Measurements from ENCODE around the gene SEMA3E.
"Not testable (repeated sequence)": the region's sequence is repeated elsewhere in the genome, so short reads cannot be mapped to it uniquely, and the experiment has no call there.

Gene SEMA3E

DNA sequence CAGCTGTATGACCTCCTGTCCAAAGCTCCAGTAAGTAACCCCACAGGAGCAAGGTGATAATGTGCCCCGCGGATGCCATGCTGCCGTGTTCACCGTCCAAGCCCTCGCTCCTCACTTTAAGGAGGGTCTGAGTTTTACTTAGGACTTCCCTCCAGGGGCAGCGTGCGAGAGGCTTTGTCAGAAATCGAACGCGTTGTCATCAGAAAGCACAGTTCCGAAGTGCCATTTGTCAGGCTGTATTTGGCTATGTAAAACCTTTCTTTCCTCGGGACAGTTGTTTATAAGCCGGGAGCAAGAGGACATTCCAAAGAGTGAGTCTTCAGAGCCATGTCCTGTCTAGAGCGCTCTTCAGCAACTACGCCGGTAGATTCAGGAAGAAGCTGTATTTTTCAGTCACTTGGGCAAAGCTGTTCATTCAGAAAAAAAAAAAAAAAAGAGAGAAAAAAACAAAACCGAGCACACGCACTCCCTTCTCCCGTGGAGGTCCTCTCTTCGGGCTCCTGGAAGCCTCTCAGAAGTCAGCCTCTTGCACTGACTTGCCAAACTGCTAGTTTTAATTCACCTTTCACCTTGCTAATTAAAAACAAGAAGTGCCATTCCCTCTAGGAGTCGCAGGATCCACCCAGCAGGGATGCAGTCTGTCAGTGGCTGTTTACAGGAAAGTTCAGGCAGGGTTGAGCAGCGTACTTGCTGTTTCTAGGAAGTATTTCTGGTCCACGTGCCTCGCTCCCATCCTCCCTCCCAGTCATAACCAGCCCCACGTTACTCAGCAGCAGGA is at the start of gene SEMA3E:
TSS of gene SEMA3E (minus strand) at position 676 of the 778 bp plus-strand sequence.
- peak; percentile 45 for DNase-seq

DNA sequence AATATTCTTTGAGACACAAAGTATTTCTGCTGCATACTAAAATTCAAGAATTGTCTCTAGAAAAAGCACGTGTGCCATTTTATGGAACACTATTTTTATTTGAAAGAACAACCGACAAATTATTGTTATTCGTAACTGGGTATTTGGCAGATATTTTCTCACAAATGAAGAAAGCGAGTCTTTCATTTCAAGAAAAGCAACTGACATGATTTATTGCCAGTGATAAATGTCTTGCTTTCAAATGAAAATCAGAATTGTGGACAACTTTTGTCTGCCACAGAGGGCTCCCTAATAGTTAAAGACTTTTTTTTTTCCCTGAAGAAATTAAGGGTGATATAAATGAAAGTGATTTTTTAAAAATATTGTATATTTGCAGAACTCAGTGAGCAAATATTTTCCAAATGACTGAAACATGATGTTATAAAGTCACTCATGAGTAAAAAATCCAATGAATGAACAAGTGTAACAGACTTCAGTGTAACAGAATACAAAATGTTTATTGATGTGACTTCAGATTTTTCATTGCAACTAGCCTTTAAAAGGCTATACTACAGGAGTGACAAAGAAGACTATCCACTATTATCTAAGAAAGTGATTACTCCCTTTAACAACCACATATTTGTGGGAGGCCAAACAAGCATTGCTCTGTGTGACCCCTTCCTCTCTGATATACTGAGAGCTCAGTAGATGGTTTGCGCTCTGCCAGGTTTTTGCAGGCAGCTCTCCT is 49.0 kb upstream of the SEMA3E start:
- no peak for DNase-seq

DNA sequence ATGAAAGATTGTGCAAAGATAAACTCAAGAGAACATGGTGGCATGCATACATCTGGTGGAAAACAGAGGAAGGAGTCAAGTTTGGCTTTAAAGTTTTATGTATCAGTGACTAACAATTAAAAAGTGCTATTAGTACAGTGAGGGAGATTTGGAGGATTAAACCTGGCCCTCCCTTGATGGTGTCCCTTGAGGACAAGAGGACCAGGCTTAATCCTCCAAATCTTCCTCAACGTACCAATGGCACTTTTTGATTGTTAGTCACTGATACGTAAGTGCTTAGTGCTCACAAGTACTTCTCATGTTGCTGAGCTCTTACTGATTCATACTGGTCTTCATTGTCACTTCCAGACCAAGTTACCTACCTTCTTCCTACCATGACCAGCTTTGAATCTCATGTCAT is 47.2 kb upstream of the SEMA3E start:
- no peak for DNase-seq

DNA sequence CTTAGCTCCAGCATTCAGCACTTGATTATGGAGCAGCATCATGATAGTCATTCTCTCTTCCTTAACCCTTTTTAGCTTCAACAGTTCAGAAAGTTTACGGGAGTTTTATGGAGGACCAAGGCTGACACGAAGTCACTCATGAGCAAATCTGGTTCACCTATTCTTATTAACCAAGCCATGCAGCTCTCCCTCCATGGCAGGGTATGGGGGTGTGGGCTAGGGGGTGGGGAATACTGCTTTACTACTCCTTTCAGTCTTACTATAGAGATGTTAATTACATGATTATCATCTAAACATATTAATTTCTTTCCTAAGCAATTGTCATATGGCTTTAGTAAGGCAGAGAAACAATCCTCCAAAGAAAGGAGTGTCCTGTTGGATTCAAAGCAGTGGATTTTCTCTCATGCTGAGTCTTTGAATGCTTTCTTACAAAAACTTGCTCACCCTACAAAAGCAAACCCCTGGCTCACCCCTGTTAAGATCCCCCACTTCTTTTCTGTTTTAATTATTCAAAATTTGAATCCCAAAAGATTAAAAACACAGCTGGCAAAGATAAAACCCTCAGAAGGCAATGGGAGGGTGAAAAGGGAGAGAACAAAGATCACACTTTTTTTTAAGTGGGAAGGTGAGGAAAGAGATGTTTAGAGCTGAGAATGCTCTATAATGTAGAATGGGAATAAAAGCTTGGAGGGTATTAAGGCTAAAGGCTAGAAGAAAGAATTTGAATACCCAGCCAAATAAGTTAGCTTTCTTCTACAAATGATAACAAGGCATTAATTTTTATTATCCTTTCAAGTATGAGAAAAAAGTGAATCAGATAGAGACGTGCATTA is 46.4 kb upstream of the SEMA3E start:
- DNase-seq: no peak

DNA sequence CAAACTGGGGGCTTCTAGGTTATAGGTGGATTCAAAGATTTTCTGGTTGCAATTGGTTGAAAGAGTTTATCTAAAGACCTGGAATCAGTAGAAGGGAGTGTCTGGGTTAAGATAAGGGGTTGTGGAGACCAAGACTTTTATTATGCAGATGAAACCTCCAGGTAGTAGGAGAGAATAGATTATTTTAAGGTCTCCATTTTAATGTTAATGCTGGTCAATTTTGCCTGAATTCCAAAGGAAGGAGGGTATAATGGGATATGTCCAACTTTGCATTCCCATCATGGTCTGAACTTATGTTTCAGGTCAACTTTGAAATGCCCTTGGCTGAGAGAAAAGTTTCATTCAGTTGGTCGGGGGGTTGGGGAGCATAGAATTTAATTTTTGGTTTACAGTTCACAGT is 44.3 kb upstream of the SEMA3E start:
- DNase-seq: no peak

DNA sequence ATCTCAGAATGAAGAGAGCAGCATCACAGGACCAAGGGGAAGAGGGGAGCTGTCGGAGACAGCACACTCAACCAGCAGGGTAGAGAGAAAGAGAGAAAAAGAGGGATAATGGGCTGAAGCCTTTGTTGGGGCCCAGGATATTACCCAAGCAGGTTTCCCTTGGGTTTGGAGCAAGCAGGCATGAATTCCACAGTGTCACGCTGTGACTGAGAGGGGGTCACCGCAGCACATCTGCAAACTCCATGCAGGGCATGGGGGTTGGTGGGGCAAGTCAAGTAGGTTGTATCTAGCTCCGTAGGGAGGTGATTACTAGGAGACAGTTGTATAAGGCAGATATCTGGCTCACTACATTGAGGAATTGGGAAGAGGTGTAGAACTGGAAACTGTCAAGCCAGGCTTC is 42.2 kb upstream of the SEMA3E start:
- DNase-seq: no peak

DNA sequence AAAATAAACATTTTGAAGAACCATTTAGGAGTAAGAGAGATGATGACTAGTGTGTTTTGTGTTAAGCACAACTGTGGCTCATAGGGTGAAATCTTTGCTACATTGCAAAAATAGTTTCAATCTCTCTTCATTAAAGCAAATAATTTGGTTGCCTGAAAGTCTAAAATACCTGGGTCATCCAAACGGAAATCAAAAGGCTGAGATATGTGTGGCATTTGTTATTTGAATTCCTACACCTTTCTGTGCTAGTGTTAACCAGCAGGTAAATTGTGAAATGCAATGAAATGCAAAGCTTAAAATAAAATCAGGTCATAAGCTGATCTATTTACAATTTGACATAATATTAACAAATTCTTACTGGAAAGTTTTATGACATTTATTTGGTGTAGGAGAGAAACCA is 40.9 kb upstream of the SEMA3E start:
- DNase-seq: no peak

DNA sequence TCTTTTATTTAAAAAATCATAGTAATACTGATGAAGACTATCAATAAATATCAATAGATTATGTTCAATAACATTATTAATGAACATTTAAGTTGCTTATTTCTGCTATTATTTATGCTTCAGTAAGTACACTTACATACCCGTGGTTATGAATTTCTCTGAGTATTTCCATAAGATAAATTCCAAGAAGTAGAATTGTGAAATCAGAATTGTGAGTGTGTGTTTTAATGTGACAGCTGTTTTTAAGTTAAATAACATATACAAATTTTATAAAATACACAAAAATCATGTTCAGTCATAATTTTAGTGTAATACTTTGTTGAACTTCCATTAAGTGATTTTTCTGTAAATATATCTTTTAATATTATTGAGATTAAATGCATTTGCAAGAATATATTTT is 37.5 kb upstream of the SEMA3E start:
- no peak for DNase-seq

DNA sequence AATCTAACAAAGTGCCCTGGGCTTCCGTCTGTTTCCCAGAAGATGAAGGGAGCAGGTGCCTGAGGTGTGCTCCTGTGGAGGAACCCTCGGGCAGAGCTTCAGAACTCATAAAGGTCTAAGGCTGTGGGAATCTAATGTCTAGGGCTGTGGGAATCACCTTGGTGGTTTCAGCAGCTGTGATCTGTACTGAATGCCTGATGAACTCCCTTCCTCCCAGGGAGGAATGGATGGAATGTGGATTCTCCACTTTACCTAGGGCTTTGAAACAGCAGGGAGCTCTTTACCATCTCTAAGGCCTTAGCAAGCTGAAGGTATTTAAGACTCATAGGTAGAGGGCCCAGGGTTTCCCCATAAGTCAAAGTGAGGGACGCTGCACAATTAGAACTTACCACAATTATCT is 36.0 kb upstream of the SEMA3E start:
- no peak for DNase-seq

DNA sequence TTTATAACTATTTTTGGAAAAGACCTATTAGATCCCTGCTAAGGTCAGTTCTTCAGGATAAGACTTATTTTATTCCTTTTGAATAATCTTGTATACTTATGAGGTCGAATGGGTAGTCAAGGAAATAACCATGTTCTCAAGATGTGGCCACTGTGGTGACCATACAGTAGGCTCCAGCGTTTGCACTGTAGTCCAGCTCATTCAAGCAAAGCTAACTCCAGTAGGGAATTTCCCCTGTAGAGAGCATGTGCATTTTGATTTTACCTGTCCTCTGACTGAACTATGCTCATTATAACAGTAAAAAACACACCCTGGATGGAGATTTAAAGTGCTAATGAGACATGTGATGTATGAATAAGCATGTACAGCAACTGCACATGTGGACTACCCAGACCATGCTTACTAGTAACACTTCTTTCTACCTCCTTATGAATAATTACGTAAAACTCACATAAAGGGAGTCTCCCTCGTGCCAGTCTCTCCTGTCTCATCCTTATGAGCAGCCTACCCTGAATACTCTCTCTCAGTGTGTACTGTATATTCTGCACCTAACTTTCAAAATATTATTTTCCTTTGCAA is 32.4 kb upstream of the SEMA3E start:
- DNase-seq: no peak

DNA sequence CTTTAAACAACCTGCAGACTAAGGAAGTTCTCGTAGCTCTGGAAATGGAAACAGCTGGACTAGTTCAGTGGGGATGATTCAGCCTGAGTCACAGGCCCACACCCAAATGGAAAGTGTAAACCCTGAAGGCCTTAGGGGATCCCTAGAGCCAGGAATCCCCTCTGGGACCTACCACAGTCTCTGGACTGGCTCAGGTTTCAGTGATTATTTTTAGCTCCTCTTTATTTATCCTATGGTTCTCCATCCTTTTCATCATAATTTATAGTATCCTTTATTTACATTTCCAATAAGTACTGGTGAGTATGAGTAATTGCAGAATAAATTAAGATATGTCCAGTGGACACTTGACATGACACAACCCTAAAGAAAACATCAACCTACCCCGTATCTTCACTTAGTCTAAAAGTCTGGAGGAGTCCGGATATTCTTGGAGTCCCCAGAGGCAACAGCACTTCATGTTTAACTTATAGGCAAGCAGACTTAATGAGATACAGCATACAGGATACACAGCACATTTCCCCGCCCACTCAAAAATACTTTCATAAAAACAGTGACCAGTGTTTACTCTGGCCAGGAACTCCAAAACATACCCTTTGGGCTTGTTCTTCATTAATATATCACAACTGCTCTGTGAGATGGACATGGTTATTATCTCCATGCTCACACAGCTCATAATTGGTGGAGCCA is 28.4 kb upstream of the SEMA3E start:
- peak; percentile 90 for DNase-seq

DNA sequence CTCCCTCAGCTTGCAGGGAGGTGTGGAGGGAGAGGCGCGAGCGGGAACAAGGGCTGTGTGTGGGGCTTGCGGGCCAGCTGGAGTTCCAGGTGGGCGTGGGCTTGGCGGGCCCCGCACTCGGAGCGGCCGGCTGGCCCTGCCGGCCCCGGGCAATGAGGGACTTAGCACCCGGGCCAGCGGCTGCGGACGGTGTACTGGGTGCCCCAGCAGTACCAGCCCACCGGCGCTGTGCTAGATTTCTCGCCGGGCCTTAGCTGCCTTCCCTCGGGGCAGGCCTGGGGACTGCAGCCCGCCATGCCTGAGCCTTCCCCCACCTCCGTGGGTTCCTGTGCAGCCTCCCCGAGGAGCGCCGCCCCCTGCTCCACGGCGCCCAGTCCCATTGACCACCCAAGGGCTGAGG is 24.4 kb upstream of the SEMA3E start:
- not testable (repeated sequence) for DNase-seq

DNA sequence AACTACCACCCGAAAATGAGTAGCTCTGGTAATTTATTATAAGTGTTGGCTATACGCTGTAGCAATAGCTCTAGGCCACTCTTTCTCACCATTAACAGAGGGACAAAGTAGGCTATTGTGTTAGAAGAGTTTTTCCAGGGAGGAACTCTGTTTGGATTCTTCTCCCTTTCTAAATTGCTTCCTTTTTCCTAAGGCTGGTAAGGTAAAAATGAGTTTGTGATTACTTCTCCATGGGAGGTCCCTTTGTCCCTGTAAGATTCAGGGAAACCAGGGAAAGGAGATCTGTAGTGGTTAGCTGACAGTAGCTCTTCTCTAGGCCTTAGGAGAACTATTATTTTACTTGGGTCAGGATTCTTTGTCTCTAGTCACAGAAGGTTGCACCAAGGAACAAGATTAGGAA is 23.2 kb upstream of the SEMA3E start:
- DNase-seq: no peak

DNA sequence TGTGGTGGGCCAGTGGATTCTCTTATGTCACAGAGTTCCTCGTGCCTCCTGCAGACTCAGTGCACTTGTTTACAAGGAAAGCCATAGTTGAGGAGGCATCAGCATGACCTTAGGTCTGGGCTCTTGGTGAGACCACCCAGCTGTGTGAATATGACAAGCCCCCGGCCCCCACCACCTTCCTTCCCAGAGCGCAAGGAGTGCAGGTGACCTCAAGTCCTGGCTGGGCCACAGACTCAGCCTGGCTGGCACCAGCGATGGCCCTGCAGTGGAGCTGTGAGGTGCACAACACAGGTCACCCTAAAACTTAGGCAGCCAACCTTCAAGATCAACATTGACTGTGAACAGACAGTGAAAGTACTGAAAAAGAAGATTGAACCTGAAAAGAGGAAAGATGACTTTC is 14.2 kb upstream of the SEMA3E start:
- DNase-seq: no peak

DNA sequence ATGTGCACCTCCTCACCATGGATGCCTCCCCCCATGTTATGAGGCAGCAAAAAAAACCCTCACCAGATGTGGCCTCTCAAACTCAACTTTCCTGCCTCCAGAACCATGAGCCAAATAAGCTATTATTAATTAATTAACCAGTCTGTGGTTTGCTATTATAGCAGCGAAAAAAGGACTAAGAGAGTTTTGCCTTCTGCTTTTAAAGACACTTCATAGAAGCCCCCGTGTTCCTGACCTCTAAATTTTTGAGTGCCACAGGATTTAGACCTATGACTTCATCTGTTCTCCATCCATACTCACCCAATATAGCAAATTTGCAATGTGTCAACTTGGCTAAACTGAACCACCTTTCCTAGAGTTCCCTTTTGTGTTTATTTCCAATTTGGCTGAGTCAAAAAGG is 9.2 kb upstream of the SEMA3E start:
- no peak for DNase-seq

DNA sequence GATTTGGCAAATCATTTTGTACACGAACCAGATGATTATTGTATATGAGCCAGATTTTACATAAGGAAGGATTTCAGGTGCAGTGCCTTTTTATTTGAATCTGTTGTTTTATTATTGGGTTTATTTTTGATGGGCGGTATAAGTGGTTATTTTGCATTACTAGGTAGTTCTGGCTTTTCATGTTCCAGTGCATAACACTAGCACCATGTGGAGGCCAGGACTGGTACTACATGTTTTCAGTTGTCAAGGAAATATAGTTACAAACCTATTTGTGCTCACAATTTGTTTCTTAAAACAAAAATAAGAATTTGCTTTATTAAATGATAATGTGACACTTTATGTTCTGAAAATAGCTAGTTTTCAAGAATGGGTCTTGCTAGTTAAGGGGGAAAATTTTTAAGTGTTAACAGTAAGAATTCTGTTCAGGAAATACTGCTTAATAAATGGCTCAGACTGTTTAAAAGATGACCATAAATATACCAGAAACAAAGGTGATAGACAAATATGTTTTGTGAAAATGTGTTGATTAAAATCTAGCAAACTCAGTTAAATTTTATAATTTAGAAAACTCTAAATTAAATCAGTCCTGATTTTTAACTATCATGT is 7.1 kb upstream of the SEMA3E start:
- peak; percentile 37 for DNase-seq

DNA sequence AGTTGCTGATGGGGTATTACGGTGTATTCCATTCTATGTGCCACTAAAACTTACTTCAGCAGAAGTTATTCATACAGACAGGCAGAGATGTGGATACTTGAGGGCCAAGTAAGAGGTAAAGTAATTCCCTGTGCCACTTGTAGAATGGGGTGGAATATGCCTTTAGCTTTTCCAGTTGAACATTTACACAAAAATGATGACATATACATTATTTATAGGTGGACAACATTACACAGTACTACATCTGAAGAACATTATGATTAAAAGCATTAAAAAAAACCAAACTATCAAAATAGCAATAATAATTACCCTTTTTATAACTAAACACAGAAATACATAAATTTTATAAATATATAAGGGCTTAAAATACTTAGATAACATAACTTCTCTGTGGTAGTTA is 3.5 kb upstream of the SEMA3E start:
- no peak for DNase-seq

DNA sequence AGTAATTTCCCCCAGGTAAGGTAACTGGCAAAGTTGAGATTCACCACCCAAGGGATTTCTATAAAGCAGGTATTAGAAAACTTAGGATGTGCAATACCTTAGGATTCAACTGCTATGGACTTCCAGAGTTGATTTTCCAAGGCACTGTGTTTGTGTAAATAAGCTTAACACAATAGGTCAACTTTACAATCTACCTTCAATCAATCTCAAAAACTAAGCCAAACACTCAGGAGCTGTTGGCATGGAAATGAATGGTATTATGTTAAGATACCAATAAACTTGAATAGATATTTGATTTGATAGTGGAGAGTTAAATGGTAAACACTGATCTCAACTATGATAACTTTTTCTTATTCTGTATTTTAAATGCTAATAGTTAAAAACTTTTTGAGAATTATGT is 762 bp upstream of the SEMA3E start:
- no peak for DNase-seq

DNA sequence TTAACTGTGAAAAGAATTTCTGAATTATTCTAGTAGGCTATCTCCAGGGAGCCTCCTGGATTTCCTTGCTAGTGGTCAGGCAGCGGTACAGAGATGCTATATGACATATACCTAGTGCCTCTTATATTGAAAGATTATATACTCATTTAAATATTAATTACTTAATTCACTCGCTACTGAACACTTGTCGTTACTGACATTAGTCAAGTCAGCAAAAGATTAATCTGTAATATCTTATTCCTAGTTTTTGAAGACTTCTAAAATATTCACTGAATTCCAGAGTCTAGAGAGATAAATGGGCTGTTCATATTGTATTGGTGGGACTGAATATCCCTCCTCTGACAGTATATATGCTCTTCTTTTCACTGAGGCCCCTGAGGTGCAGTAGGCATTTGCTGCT is 2.9 kb downstream of the SEMA3E start:
- DNase-seq: no peak

DNA sequence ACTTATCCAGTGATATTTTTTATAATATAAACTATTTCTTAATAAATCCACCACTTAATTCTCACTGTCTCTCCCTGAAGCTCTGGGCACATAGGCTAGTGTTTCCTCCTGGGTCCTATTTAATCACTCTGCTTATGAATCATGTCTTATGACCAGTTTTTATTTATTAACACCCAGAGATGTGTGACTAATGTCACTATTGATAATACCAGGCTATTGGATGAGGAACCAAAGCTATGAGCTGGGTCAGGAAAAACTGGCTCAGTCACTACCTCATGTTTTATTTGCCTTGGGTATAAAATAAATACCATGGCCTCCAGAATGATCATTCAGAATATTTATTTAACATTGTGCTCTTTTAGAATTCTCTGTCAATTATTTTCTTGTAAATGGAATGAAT is 5.2 kb downstream of the SEMA3E start:
- DNase-seq: no peak

DNA sequence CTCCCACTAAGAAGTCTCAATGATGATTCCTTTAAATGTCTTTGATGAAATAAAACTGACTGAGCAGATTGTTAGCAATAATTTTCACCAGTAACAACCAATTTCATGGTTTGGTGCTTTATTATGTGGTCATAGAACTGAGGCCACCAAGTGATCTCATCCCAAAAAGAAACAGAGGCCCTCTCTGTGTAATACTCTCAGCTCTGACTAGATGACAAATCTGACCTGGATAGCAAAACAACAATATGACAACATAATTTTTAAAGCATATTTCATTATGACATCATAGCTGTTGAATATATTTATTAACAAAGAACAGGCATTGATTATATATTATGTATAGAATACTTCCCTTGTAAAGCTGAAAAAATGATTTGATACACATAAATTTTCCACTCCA is 5.9 kb downstream of the SEMA3E start:
- no peak for DNase-seq
